Activated naive CD4-positive, alpha-beta T cell treated with anti-CD3 and anti-CD28 coated beads, Interleukin-2, amount 10 ng/mL, durations not matched to agents 7 days and 5 days (primary cell): ENCODE results near the gene MFSD12.
"Not testable (repeated sequence)": the region's sequence is repeated elsewhere in the genome, so short reads cannot be mapped to it uniquely, and the experiment has no call there.

Experiments used
- CTCF ChIA-PET: fragments of 350-600 bp; sonication (Branson Sonifier 250); formaldehyde crosslinking; loops from one replicate; lab custom pipeline; 2021; ENCODE audit warnings: antibody characterized with exemption; lab: Charles Lee
- DNase-seq: peaks from one replicate; pipeline ENCODE4 v3.0.0-alpha.2; 2020
- H3K27ac Mint-ChIP-seq: one replicate; pipeline ENCODE4 v1.8.0; 2021; ENCODE audit warnings: mild to moderate bottlenecking, moderate library complexity, mixed read lengths
- H3K27me3 Mint-ChIP-seq: one replicate; pipeline ENCODE4 v1.8.0; 2021; ENCODE audit warnings: mild to moderate bottlenecking, mixed read lengths
- H3K36me3 Mint-ChIP-seq: one replicate; pipeline ENCODE4 v1.8.0; 2021; ENCODE audit warnings: mixed read lengths
- H3K4me1 Mint-ChIP-seq: one replicate; pipeline ENCODE4 v1.8.0; 2021; ENCODE audit warnings: mixed read lengths
- H3K4me3 Mint-ChIP-seq: one replicate; pipeline ENCODE4 v1.8.0; 2021; ENCODE audit warnings: mild to moderate bottlenecking, moderate library complexity, mixed read lengths
- H3K9me3 Mint-ChIP-seq: one replicate; pipeline ENCODE4 v1.8.0; 2021; ENCODE audit warnings: mixed read lengths

The MFSD12 gene

DNA sequence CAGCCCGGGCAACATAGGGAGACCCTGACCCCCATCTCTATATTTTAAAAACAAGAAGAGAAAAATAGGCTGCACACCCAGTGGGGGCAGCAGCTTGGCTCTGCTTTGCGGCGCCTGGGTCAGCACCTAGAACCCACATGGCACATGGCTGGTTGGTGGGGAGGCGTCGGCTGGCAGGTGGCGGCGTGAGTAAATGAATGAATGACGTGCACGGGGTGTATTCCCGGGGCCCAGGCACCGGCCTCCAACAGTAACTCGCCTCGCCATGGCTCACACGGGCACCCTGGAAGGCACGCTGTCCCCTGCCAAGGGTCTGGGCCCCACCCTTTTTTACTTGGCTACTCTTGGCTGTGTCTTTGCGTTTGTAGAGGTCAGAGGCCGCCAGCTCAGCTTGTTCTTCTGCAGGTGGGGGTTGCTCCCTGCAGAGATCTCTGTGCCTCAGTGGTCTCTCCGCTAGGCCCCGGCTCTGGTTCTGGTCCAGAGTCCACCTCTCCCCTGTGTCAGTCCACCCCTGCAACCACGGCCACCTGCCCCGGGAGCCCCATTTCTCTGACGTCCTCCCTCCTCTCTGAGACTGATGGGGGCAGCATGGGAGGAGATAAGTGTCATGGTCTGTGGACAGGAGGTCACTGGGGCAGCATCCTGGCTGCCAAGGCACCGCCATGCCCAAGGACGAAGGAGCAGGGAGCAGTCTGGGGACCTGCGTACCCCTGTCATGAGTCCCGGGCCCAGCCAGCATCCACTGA is 45.7 kb downstream of the MFSD12 start:
- no peak overlapping the region for H3K4me3 Mint-ChIP-seq
- H3K9me3 Mint-ChIP-seq, result no peaks in the 10 kb centered on the region
- no peaks in the 10 kb centered on the region for H3K27me3 Mint-ChIP-seq
- no peak for DNase-seq
- CTCF ChIA-PET, result interaction anchor here (1.8 kb wide), 1 partner anchor 33 kb away, joined by 4 read pairs; no protein-coding TSS in a partner anchor
- H3K4me1 Mint-ChIP-seq, result peaks cover 44% of the 10 kb centered on the region
- no peak overlapping the region for H3K27ac Mint-ChIP-seq
- peaks cover 35% of the 10 kb centered on the region for H3K36me3 Mint-ChIP-seq

DNA sequence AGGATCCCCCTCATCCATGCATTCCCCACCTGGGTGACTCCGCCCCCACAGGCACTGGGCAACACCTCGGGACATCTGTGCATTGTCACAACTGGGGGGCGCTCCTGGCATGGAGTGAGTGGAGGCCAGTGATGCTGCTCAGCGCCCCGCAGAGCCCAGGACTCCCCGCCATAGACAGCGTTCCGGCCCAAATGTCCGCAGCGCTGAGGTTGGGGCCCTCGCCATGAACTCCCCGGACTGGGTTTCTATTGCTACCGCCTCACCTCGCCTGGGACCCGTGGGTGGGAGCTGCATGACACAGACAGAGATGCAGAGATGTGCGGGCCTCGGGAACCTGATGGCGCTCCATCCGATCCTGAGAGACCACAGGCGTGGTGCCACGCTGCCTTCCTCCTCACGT is 46.7 kb downstream of the MFSD12 start:
- CTCF ChIA-PET, result interaction anchor here (1.8 kb wide), 1 partner anchor 34 kb away, joined by 4 read pairs; no protein-coding TSS in a partner anchor
- no peak for DNase-seq
- Mint-ChIP-seq H3K4me1 (peaks cover 41% of the 10 kb centered on the region), H3K36me3 (peaks cover 34% of the 10 kb centered on the region), H3K9me3 (no peaks in the 10 kb centered on the region), H3K27ac (no peak overlapping the region), H3K4me3 (no peak overlapping the region), H3K27me3 (no peaks in the 10 kb centered on the region)

DNA sequence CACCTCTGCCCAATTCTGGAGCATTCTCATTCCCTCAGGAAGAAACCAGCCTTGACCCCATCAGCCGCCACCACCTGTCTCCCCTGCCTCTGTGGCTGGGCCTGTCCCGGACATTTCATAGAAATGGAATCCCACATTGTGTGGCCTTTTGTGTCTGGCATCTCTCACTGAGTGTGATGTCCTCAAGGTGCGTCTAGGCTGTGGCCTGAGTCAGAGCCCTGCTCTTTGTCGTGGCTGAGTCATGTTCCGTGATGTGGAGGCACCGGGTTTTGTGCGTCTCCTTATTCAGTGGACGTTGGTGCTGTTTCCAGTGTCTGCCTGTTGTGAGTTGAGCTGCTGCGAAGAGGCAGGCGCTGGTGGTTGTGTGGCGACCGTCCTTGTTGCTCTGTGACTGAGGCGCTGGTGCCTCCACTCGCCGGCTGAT is 47.8 kb downstream of the MFSD12 start:
- Mint-ChIP-seq H3K4me1 (peaks cover 45% of the 10 kb centered on the region), H3K27me3 (no peaks in the 10 kb centered on the region), H3K36me3 (peaks cover 37% of the 10 kb centered on the region), H3K27ac (peak overlapping the region; percentile 74), H3K4me3 (peak overlapping the region; percentile 49), H3K9me3 (no peaks in the 10 kb centered on the region)
- CTCF ChIA-PET, result no interaction called here
- no peak for DNase-seq

DNA sequence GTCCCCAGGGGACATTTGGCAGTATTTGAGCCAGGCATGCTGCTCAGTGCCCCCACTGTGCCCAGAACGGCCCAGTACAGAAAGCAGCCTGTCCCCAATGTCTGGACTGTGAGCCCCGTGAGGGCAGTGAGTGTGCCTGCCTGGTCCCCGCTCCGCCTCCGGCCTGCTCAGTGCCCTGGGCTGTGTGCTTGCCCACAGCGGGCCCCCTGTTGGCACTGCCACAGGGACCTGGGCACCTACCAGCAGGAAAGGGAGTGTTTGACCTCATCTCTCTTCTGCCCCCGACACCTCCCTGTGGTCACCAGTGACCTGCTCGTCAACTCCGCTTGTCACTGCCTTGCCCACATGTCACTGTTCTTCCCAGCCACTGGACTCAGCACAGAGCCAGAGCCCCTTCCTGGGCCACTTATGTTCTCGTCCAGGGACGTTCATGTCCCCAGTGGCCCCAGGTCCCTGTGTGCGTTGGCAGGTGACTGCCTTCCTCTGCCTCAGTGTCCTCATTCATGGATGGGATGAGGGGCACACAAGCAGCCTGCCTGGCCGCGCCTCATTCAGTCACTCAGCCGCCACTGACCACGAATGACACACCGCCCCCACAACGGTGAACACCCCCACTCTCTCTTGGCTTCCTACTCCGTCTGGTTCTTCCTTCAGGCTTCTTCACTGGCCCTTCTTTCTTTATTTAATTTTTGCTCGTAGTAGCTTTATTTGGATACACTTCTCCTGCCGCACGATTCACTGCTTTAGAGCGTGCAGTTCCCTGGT is 48.4 kb downstream of the MFSD12 start:
- H3K4me3 Mint-ChIP-seq, result peak overlapping the region; percentile 49
- DNase-seq, result no peak
- H3K4me1 Mint-ChIP-seq, result peaks cover 45% of the 10 kb centered on the region
- peaks cover 36% of the 10 kb centered on the region for H3K36me3 Mint-ChIP-seq
- CTCF ChIA-PET, result no interaction called here
- no peaks in the 10 kb centered on the region for H3K27me3 Mint-ChIP-seq
- H3K9me3 Mint-ChIP-seq, result no peaks in the 10 kb centered on the region
- peak overlapping the region; percentile 74 for H3K27ac Mint-ChIP-seq

DNA sequence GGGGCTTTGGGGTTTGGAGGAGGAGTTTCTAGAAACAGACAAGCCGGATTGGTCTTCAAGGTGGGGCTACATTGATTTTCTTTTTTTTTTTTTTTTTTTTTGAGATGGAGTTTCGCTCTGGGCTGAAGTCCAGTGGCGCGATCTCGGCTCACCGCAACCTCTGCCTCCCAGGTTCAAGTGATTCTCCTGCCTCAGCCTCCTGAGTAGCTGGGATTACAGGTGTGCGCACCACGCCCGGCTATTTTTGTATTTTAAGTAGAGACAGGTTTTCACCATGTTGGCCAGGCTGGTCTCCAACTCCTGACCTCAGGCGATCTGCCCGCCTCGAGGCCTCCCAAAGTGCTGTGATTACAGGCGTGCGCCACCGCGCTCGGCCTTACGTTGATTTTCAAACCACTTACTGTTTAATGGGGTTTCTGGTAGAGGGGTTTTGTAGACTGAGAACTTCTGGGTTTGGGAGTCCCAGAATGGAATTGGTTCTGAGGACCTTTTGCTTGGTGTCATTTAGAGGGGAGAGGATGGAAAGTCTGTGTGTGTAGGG is 49.2 kb downstream of the MFSD12 start:
- DNase-seq, H3K9me3 Mint-ChIP-seq, H3K27me3 Mint-ChIP-seq, CTCF ChIA-PET: not testable (repeated sequence)
- peak overlapping the region; percentile 95 for H3K4me3 Mint-ChIP-seq
- peaks cover 36% of the 10 kb centered on the region for H3K36me3 Mint-ChIP-seq
- H3K4me1 Mint-ChIP-seq, result peaks cover 45% of the 10 kb centered on the region
- peak overlapping the region; percentile 42 for H3K27ac Mint-ChIP-seq

DNA sequence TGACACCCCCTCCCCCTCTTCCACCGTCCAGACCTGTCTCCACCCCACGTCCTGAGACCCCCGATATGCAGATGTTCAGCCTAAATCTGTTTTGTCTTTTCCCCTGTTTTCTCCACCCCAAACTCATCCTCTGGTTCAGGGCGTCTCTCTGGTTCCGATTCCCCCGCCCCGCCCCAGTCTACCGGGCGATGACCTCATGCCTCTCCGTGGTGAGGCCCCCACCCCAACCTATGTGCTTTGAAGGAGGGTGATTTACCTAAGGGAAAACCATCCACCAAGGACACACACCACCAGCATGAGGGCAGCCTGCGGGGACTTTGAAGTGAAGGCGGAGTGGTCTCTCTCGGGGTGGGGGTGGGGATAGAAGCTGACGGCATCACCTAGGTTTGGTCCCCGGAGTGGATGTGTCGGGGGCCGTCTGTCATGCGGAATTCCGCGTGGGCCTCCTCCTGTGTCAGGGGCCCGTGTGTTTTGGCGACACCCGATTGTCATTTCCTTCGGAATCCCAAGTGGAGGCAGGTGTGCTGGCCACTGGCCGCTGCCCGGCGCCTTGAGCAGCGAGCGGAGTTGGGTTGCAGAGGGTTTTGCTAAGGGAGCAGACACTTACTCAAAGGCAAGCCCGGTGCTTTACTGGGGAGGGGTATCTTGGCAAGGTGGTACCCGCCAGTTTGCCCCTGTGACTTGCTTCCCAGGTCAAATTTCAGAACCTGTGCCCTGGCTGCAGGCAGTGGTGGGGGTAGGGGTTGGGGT is 49.8 kb downstream of the MFSD12 start:
- Mint-ChIP-seq H3K27ac (peak overlapping the region; percentile 92), H3K9me3 (no peaks in the 10 kb centered on the region), H3K27me3 (no peaks in the 10 kb centered on the region), H3K4me1 (peaks cover 45% of the 10 kb centered on the region), H3K4me3 (peak overlapping the region; percentile 95), H3K36me3 (peaks cover 36% of the 10 kb centered on the region)
- CTCF ChIA-PET, result no interaction called here
- DNase-seq, result peak; percentile 52

DNA sequence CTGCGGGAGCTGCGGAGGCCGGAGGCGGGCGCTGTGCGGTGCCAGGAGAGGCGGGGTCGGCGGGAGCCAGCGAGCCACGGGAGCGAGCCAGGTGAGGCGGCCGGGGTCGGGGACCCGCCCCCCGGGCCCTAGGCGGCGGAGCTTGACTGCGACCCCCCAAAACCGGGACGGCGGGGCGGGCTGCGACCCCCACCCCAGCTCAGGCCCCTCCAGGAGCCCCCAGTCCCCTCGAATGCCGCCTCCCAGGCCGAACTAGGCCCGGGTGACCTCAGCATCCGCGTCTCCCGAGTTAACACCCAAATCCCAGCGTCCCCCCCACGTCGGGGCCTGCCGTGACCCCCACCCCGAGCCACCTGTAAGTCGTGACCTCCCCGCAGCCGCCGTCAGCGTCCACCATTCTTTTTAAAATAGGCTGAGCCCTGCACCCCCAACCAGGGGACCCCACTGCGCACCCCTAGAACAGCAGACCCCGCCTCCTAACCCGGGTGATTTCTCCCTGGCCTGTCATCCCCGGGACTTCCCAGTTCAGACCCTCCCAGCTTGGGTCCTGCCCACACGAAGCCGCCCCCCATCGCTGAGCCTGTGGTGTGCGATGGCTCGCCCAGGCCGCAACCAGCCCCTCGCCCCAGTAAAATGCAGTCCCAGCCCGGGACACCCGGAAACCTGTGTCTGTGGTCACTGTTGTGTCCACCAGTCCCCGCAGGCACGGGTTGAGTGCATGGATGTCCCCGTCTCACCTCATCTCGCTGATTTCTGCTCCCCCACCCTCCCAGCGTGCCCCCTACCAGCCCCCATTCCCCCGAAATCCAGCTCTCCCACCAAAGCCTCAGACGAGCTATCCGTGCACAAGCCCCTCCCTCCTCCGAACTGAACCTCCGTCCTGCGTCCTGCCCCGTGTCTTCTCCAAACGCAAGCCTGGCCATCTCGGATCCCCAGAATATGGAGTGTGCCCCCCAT is 50.7 kb downstream of the MFSD12 start:
- peak overlapping the region; percentile 92 for H3K27ac Mint-ChIP-seq
- peaks cover 33% of the 10 kb centered on the region for H3K36me3 Mint-ChIP-seq
- no peaks in the 10 kb centered on the region for H3K9me3 Mint-ChIP-seq
- peak; percentile 61 for DNase-seq
- no peaks in the 10 kb centered on the region for H3K27me3 Mint-ChIP-seq
- CTCF ChIA-PET, result no interaction called here
- H3K4me1 Mint-ChIP-seq, result peaks cover 45% of the 10 kb centered on the region
- peak overlapping the region; percentile 95 for H3K4me3 Mint-ChIP-seq

DNA sequence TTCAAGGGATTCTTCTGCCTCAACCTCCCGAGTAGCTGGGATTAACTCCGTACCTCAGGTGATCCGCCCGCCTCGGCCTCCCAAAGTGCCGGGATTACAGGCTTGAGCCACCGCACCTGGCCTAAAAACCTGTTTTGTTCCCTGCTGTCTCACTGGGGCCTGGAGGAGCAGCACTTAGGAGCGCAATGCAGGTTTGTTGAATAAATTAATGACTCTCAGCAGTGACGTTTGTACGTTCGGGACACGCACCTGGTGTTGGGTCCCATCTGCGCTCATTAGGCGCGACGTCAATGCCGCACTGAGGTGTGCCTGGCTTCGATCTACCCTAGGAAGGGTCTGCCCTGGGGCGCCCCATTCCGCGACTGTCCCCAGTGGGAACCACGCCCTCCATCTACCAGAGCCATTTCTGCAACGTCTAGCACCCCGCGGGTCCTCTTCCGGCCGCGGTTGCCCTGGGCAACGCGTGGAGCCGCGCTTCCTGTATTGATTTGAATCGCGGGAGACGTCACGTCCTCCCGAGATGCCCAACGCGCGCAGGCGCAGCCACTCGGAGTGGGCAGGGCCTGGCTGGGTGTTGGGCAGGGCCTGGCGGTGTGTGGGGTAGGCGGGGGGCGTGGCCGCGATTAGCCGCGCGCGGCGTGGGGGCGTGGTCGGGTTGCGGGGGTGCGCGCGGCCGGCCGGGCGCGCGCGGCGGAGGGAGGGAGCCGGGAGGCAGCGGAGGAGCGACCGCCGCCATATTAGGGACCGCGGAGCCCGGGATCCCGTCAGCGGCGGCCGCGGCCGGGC is 51.6 kb downstream of the MFSD12 start, which contains the start of gene FZR1:
FZR1 (plus strand) TSS at position 714 of the 786 bp plus-strand sequence. CDS start 16,679 bp downstream, outside the sequence.
- peak; percentile 99 for DNase-seq
- CTCF ChIA-PET, result no interaction called here
- no peaks in the 10 kb centered on the region for H3K27me3 Mint-ChIP-seq
- peak within 1 kb of the TSS; percentile 94 for H3K27ac Mint-ChIP-seq
- peaks cover 48% of the 10 kb centered on the region for H3K4me1 Mint-ChIP-seq
- H3K4me3 Mint-ChIP-seq, result peak within 1 kb of the TSS; percentile 95
- H3K36me3 Mint-ChIP-seq, result peaks cover 31% of the 10 kb centered on the region
- H3K9me3 Mint-ChIP-seq, result no peaks in the 10 kb centered on the region

DNA sequence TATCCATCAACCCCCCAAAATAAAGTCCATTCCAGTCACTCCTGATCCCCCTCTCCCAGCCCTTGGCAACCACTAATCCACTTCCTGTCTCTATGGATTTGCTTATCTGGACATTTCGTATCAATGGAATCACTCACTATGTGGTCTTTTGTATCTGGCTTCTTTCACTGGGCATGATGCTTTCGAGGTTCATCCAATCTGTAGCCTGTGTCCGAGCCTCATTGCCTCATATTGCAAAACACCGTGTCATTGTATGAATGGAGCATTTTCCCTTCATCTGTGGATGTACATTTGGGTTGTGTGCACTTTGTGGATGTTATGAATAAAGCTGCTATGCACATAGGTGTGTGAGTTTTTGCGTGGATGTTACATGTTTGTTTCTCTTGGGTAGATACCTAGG is 52.7 kb downstream of the MFSD12 start:
- peak overlapping the region; percentile 94 for H3K27ac Mint-ChIP-seq
- peak overlapping the region; percentile 82 for H3K4me3 Mint-ChIP-seq

DNA sequence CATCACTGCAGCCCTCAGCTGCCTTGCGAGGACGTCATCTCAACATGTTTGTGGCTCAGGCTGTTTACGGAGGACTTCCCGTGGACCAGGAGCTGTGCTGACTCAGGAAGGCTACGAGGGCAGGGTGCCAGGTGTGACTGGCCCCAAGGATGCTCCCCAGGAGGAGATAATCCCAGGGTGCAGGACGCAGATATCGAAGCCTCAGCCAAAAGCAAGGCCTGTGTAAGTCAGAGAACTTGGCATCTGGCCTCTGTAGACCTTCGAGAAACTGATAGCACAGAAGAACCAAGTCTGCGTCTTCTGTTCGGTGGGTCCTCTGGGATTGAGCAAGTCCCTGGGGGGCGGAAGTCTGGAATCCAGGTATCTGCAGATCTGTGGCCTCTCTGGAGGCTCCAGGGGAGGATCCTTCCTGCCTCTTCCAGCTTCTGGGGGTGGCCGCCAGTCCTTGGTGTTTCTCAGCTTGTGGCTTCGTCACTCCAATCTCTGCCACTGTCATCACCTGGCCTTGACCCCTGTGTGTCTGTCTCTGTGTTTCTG is 54.3 kb downstream of the MFSD12 start:
- Mint-ChIP-seq H3K9me3 (no peaks in the 10 kb centered on the region), H3K36me3 (peaks cover 16% of the 10 kb centered on the region), H3K4me3 (no peak overlapping the region), H3K4me1 (peaks cover 43% of the 10 kb centered on the region), H3K27me3 (no peaks in the 10 kb centered on the region), H3K27ac (no peak overlapping the region)
- no peak for DNase-seq
- CTCF ChIA-PET, result no interaction called here

More for the DNA sequence above, 52.7 kb downstream of the MFSD12 start:
- CTCF ChIA-PET, result interaction anchor here (0.7 to 1.4 kb wide), 2 partner anchors 25 to 635 kb away, joined by 3 to 4 read pairs; no protein-coding TSS in a partner anchor
- Mint-ChIP-seq H3K36me3 (peaks cover 25% of the 10 kb centered on the region), H3K9me3 (no peaks in the 10 kb centered on the region), H3K27me3 (no peaks in the 10 kb centered on the region), H3K4me1 (peaks cover 48% of the 10 kb centered on the region)
- no peak for DNase-seq

DNA sequence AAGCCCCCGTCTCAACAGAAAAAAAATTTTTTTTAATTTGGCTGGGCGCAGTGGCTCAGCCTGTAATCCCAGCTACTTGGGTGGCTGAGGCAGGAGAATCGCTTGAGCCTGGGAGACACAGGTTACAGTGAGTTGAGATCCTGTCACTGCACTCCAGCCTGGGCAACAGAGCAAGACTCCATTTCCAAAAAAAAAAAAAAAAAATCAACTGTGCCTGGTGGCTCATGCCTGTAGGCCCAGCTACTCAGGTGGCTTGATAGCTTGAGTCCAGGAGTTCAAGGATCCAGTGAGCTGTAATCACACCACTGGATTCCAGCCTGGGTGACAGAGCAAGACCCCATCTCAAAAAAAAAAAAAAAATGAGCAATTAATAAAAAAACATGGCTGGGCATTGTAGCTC is 55.6 kb downstream of the MFSD12 start:
- CTCF ChIA-PET, result interaction anchor here (1.6 kb wide), 1 partner anchor 32 kb away, joined by 4 read pairs; no protein-coding TSS in a partner anchor
- no peak for DNase-seq
- Mint-ChIP-seq H3K4me3 (no peak overlapping the region), H3K27me3 (no peaks in the 10 kb centered on the region), H3K36me3 (peaks cover 15% of the 10 kb centered on the region), H3K4me1 (peaks cover 39% of the 10 kb centered on the region), H3K9me3 (no peaks in the 10 kb centered on the region), H3K27ac (peak overlapping the region; percentile 19)
